H9 (cell line): Measurements from ENCODE around the gene CNOT9. TPM values are rescaled to one million over a fixed set of nuclear protein-coding genes. Genes with fewer than 3 reads are reported as not detected.

ENCODE experiments used
- DNase-seq: peaks from one replicate; pipeline ENCODE4 v3.0.0-alpha.2; 2017
- H2AFZ ChIP-seq: one replicate; pipeline ENCODE4 v1.6.1; 2013; ENCODE audit warnings: mild to moderate bottlenecking, low read length, control low read depth, moderate library complexity
- H2AK5ac ChIP-seq: 2 replicates; pipeline ENCODE4 v1.6.1; 2013; ENCODE audit warnings: low read length, control low read depth, mixed read lengths; ENCODE audit not compliant: insufficient read length
- H2BK120ac ChIP-seq: one replicate; pipeline ENCODE4 v1.6.1; 2013; ENCODE audit warnings: low read depth, mild to moderate bottlenecking, low read length, control low read depth, inconsistent platforms; ENCODE audit not compliant: poor library complexity, severe bottlenecking
- H2BK12ac ChIP-seq: 2 replicates; pipeline ENCODE4 v1.6.1; 2013; ENCODE audit warnings: low read length, control low read depth, mixed read lengths, low read depth; ENCODE audit not compliant: insufficient read length
- H2BK15ac ChIP-seq: 2 replicates; pipeline ENCODE4 v1.6.1; 2013; ENCODE audit warnings: low read depth, low read length, control low read depth
- H2BK20ac ChIP-seq: one replicate; pipeline ENCODE4 v1.6.1; 2013; ENCODE audit warnings: low read depth, mild to moderate bottlenecking, low read length, control low read depth, inconsistent platforms; ENCODE audit not compliant: poor library complexity, severe bottlenecking
- H2BK5ac ChIP-seq: 2 replicates; pipeline ENCODE4 v1.6.1; 2013; ENCODE audit warnings: low read length, control low read depth, mixed read lengths; ENCODE audit not compliant: insufficient read length
- H3K14ac ChIP-seq: 2 replicates; pipeline ENCODE4 v1.6.1; 2013; ENCODE audit warnings: low read length, control low read depth; ENCODE audit not compliant: insufficient read depth
- H3K18ac ChIP-seq: 2 replicates; pipeline ENCODE4 v1.6.1; 2013; ENCODE audit warnings: low read depth, mild to moderate bottlenecking, mixed read lengths, low read length, control low read depth; ENCODE audit not compliant: insufficient read length
- H3K23ac ChIP-seq: 2 replicates; pipeline ENCODE4 v1.6.1; 2013; ENCODE audit warnings: low read length, control low read depth, mixed read lengths, low read depth; ENCODE audit not compliant: insufficient read length
- H3K23me2 ChIP-seq: 2 replicates; pipeline ENCODE4 v1.6.1; 2013; ENCODE audit warnings: low read depth, mild to moderate bottlenecking, mixed read lengths, low read length, control low read depth; ENCODE audit not compliant: insufficient read length, poor library complexity, severe bottlenecking
- H3K27ac ChIP-seq: 2 replicates; pipeline ENCODE4 v1.5.1; 2013; ENCODE audit warnings: low read length, control low read depth, mixed read lengths, low read depth; ENCODE audit not compliant: insufficient read length
- H3K27me3 ChIP-seq: 2 replicates; pipeline ENCODE4 v1.6.1; 2013; ENCODE audit warnings: low read length, control low read depth, inconsistent platforms; ENCODE audit not compliant: insufficient read depth
- H3K4ac ChIP-seq: 2 replicates; pipeline ENCODE4 v1.6.1; 2013; ENCODE audit warnings: low read depth, mild to moderate bottlenecking, control low read depth, inconsistent platforms, low read length, moderate library complexity
- H3K4me1 ChIP-seq: 2 replicates; pipeline ENCODE4 v1.6.1; 2013; ENCODE audit warnings: low read length, control low read depth, inconsistent platforms; ENCODE audit not compliant: insufficient read depth
- H3K4me2 ChIP-seq: 2 replicates; pipeline ENCODE4 v1.6.1; 2013; ENCODE audit warnings: low read length, control low read depth, mixed read lengths; ENCODE audit not compliant: insufficient read length, insufficient read depth
- H3K56ac ChIP-seq: 2 replicates; pipeline ENCODE4 v1.6.1; 2013; ENCODE audit warnings: low read depth, mild to moderate bottlenecking, mixed read lengths, low read length, control low read depth; ENCODE audit not compliant: insufficient read length
- H3K79me1 ChIP-seq: 2 replicates; pipeline ENCODE4 v1.6.1; 2013; ENCODE audit warnings: low read depth, mild to moderate bottlenecking, moderate library complexity, low read length, control low read depth, inconsistent platforms; ENCODE audit not compliant: insufficient read depth, poor library complexity, severe bottlenecking
- H3K79me2 ChIP-seq: 2 replicates; pipeline ENCODE4 v1.6.1; 2013; ENCODE audit warnings: low read length, control low read depth, inconsistent platforms; ENCODE audit not compliant: insufficient read depth
- H3K9ac ChIP-seq: 2 replicates; pipeline ENCODE4 v1.6.1; 2013; ENCODE audit warnings: low read length, control low read depth, mixed read lengths; ENCODE audit not compliant: insufficient read length; ENCODE audit errors: extremely low read depth
- H3K9me3 ChIP-seq: one replicate; pipeline ENCODE4 v1.6.1; 2013; ENCODE audit warnings: low read depth, low read length, inconsistent platforms; ENCODE audit not compliant: control insufficient read depth
- H3T11ph ChIP-seq: one replicate; pipeline ENCODE4 v1.6.1; 2013; ENCODE audit warnings: mild to moderate bottlenecking, low read length, control low read depth, inconsistent platforms
- H4K20me1 ChIP-seq: one replicate; pipeline ENCODE4 v1.6.1; 2013; ENCODE audit not compliant: control insufficient read depth, insufficient read length, insufficient read depth
- H4K5ac ChIP-seq: 2 replicates; pipeline ENCODE4 v1.6.1; 2013; ENCODE audit warnings: low read depth, mild to moderate bottlenecking, mixed read lengths, low read length, control low read depth; ENCODE audit not compliant: insufficient read length
- H4K8ac ChIP-seq: replicated peaks from 2 replicates; pipeline ENCODE4 v1.6.1; 2013; ENCODE audit warnings: low read length, control low read depth, mixed read lengths, low read depth; ENCODE audit not compliant: insufficient read length
- H4K91ac ChIP-seq: 2 replicates; pipeline ENCODE4 v1.6.1; 2013; ENCODE audit warnings: low read depth, mild to moderate bottlenecking, moderate library complexity, mixed read lengths, low read length, control low read depth; ENCODE audit not compliant: insufficient read length
- H3K27ac Mint-ChIP-seq, 3 experiments: 2 replicates in 2 of 3; 3 replicates in 1 of 3; pipeline ENCODE4 v1.8.0; 2020 to 2021; ENCODE audit warnings: mixed read lengths in 3 of 3, mild to moderate bottlenecking in 1 of 3, moderate library complexity in 1 of 3
- H3K27me3 Mint-ChIP-seq: 2 replicates; pipeline ENCODE4 v1.8.0; 2021; ENCODE audit warnings: low read depth, mild to moderate bottlenecking, moderate library complexity, mixed read lengths
- H3K36me3 Mint-ChIP-seq, 3 experiments: 2 replicates in 2 of 3; 3 replicates in 1 of 3; pipeline ENCODE4 v1.8.0; 2020 to 2021; ENCODE audit warnings: low read depth in 3 of 3, mixed read lengths in 3 of 3; ENCODE audit not compliant: insufficient read depth in 1 of 3
- H3K4me1 Mint-ChIP-seq, 2 experiments: 2 replicates each; pipeline ENCODE4 v1.8.0; 2020; ENCODE audit warnings: mixed read lengths in 2 of 2
- H3K4me3 Mint-ChIP-seq, 2 experiments: 2 replicates in 1 of 2; 3 replicates in 1 of 2; pipeline ENCODE4 v1.8.0; 2020 to 2021; ENCODE audit warnings: mild to moderate bottlenecking in 2 of 2, mixed read lengths in 2 of 2, moderate library complexity in 1 of 2
- H3K9me3 Mint-ChIP-seq, 2 experiments: 2 replicates in 1 of 2; 3 replicates in 1 of 2; pipeline ENCODE4 v1.8.0; 2020; ENCODE audit warnings: mild to moderate bottlenecking in 2 of 2, mixed read lengths in 2 of 2, moderate library complexity in 1 of 2
- WGBS: extraction: QIAGEN DNeasy Blood & Tissue Kit; methylation state at CpG from one replicate; pipeline ENCODE4 v1.1.7; 2013; ENCODE audit warnings: missing lambda C conversion rate, low lambda C conversion rate, mixed read lengths; ENCODE audit not compliant: insufficient read length; ENCODE audit errors: extremely low coverage; 5-methylcytosine and 5-hydroxymethylcytosine counted together
- total RNA-seq: library from RNA; stranded (reverse); gene quantifications from 2 replicates; pipeline ENCODE4 v1.2.1, GENCODE V29; 2021
- TF ChIP-seq, protein P1 (sequence below): fragments of 200-600 bp; sonication (generic); conservative IDR thresholded peaks from 3 replicates; pipeline ENCODE4 v1.8.0; 2021; ENCODE audit warnings: antibody characterized with exemption, mild to moderate bottlenecking

The CNOT9 gene
- total RNA-seq, 1 experiment from 2014 or later, result 91.2 TPM

DNA sequence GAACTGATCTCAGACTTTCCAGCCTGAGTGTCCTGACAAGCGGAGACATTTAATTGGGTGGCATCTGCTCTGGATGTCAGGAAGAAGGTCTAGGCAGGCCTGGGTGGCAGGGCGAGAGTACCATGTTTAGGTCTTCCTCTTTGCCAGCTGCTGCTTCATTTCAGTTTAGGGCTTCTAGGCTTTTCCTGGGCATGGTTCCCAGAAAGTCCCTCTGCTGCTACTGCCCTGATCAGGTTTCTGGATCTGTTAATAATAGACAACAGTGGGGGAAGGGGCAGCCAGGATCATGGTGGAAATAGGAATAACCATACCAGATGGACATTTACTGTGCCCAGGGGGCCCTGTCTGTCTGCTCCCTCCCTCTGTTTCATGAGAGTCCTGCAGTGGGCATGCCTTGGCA, 36.8 kb downstream of the CNOT9 start:
- Histone ChIP-seq H4K8ac (no peak overlapping the region), H3K4me2 (no peak overlapping the region), H3K9me3 (no peaks in the 10 kb centered on the region), H2BK120ac (no peak overlapping the region), H3K14ac (no peak overlapping the region), H4K91ac (no peak overlapping the region), H2BK12ac (no peak overlapping the region), H2BK15ac (no peak overlapping the region), H3K4me1 (no peaks in the 10 kb centered on the region), H3K9ac (no peak overlapping the region), H3K4ac (no peak overlapping the region), H3K79me2 (no peaks in the 10 kb centered on the region), H2AK5ac (no peak overlapping the region), H2BK5ac (no peak overlapping the region), H3K18ac (no peak overlapping the region), H3T11ph (no peak overlapping the region), H4K5ac (no peak overlapping the region), H4K20me1 (no peaks in the 10 kb centered on the region), H2AFZ (no peak overlapping the region), H3K23ac (no peak overlapping the region), H3K27me3 (no peaks in the 10 kb centered on the region), H3K23me2 (no peaks in the 10 kb centered on the region), H2BK20ac (no peak overlapping the region), H3K27ac (no peak overlapping the region), H3K56ac (no peak overlapping the region), H3K79me1 (no peaks in the 10 kb centered on the region)
- Mint-ChIP-seq H3K27me3 (no peaks in the 10 kb centered on the region; the same call in 1 of the 2 replicates), H3K9me3 (no peaks in the 10 kb centered on the region), H3K4me1 (peaks cover 10 to 13% of the 10 kb centered on the region in 2 experiments), H3K27ac (peak overlapping the region in 1 of 3 experiments; percentile 64; a peak in 1 of 7 replicates), H3K4me3 (no peak overlapping the region), H3K36me3 (no peaks in the 10 kb centered on the region; a peak in 1 of 7 replicates)
- no peak for DNase-seq
- no CpG with 5 or more reads among the region's 2 CpGs for WGBS
- TF ChIP-seq, protein P1, sequence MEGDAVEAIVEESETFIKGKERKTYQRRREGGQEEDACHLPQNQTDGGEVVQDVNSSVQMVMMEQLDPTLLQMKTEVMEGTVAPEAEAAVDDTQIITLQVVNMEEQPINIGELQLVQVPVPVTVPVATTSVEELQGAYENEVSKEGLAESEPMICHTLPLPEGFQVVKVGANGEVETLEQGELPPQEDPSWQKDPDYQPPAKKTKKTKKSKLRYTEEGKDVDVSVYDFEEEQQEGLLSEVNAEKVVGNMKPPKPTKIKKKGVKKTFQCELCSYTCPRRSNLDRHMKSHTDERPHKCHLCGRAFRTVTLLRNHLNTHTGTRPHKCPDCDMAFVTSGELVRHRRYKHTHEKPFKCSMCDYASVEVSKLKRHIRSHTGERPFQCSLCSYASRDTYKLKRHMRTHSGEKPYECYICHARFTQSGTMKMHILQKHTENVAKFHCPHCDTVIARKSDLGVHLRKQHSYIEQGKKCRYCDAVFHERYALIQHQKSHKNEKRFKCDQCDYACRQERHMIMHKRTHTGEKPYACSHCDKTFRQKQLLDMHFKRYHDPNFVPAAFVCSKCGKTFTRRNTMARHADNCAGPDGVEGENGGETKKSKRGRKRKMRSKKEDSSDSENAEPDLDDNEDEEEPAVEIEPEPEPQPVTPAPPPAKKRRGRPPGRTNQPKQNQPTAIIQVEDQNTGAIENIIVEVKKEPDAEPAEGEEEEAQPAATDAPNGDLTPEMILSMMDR, result no peak
